Activated CD8-positive, alpha-beta T cell treated with anti-CD3 and anti-CD28 coated beads, Interleukin-2, amount 10 ng/mL, durations not matched to agents 7 days and 5 days (primary cell): ENCODE results near the gene RPLP1. TPM values are rescaled to one million over a fixed set of nuclear protein-coding genes. Genes with fewer than 3 reads are reported as not detected.

Experiments used
- ATAC-seq: fragments of 150-1000 bp; cut with Tn5 transposase; one replicate; pipeline ENCODE4 v1.10.0; 2021; ENCODE audit warnings: moderate library complexity
- CTCF ChIA-PET: fragments of 350-600 bp; sonication (Branson Sonifier 250); formaldehyde crosslinking; loops from one replicate; lab custom pipeline; 2021; ENCODE audit warnings: antibody characterized with exemption; lab: Charles Lee
- POLR2A ChIA-PET: fragments of 350-600 bp; sonication (Branson Sonifier 250); formaldehyde crosslinking; loops from one replicate; lab custom pipeline; 2021; ENCODE audit warnings: antibody characterized with exemption; lab: Charles Lee
- DNase-seq: peaks from one replicate; pipeline ENCODE4 v3.0.0-alpha.2; 2020
- H3K27ac Mint-ChIP-seq: one replicate; pipeline ENCODE4 v1.8.0; 2021; ENCODE audit warnings: mild to moderate bottlenecking, mixed read lengths
- H3K27me3 Mint-ChIP-seq: one replicate; pipeline ENCODE4 v1.8.0; 2021; ENCODE audit warnings: low read depth, mixed read lengths
- H3K36me3 Mint-ChIP-seq: one replicate; pipeline ENCODE4 v1.8.0; 2021; ENCODE audit warnings: low read depth, mixed read lengths
- H3K4me1 Mint-ChIP-seq: one replicate; pipeline ENCODE4 v1.8.0; 2021; ENCODE audit warnings: low read depth, mixed read lengths
- H3K4me3 Mint-ChIP-seq: one replicate; pipeline ENCODE4 v1.8.0; 2021; ENCODE audit warnings: mild to moderate bottlenecking, mixed read lengths
- H3K9me3 Mint-ChIP-seq: one replicate; pipeline ENCODE4 v1.8.0; 2022; ENCODE audit warnings: mixed read lengths; ENCODE audit not compliant: insufficient read depth
- total RNA-seq, 2 experiments: library from RNA; stranded (reverse); gene quantifications; one replicate each; pipeline ENCODE4 v1.2.3, GENCODE V29; 2021

The RPLP1 gene
- total RNA-seq, 2 experiments from 2014 or later, result 1,664 to 1,767 TPM

- peaks cover 35% of the 10 kb centered on the region for H3K4me1 Mint-ChIP-seq
- H3K9me3 Mint-ChIP-seq, result no peaks in the 10 kb centered on the region
- DNase-seq (no peak), ATAC-seq (no peak)
- H3K27ac Mint-ChIP-seq, result no peak overlapping the region
- POLR2A ChIA-PET, result interaction anchor here (0.6 to 1.5 kb wide), 2 partner anchors 10 to 11 kb away, joined by 3 read pairs; no protein-coding TSS in a partner anchor
- H3K36me3 Mint-ChIP-seq, result peaks cover 54% of the 10 kb centered on the region
- CTCF ChIA-PET, result interaction anchor here (1.2 to 2.4 kb wide), 2 partner anchors 8 to 9 kb away, joined by 4 to 8 read pairs; no protein-coding TSS in a partner anchor
- no peaks in the 10 kb centered on the region for H3K27me3 Mint-ChIP-seq
- H3K4me3 Mint-ChIP-seq, result no peak overlapping the region
Measured at GRCh38 chr15:69457304-69458280, 5.0 kb downstream of the RPLP1 start.

- H3K4me1 Mint-ChIP-seq, result peaks cover 43% of the 10 kb centered on the region
- no peaks in the 10 kb centered on the region for H3K9me3 Mint-ChIP-seq
Measured at GRCh38 chr15:69459066-69459465, 6.4 kb downstream of the RPLP1 start.

GRCh38 chr15:69460481-69460880 lies 7.9 kb downstream of the RPLP1 start:
- Mint-ChIP-seq H3K9me3 (no peaks in the 10 kb centered on the region), H3K4me3 (no peak overlapping the region), H3K27ac (no peak overlapping the region), H3K36me3 (peaks cover 30% of the 10 kb centered on the region), H3K27me3 (peaks cover 8% of the 10 kb centered on the region), H3K4me1 (peaks cover 30% of the 10 kb centered on the region)
- POLR2A ChIA-PET, result interaction anchor here (4.6 kb wide), 1 partner anchor 7 kb away, joined by 83 read pairs; the partner anchor contains the start of gene RPLP1
- CTCF ChIA-PET, result no interaction called here
- ATAC-seq, result no peak
- no peak for DNase-seq

More at GRCh38 chr15:69459066-69459465, 6.4 kb downstream of the RPLP1 start:
- no peak overlapping the region for H3K27ac Mint-ChIP-seq
- DNase-seq, result peak; percentile 11
- no peak for ATAC-seq
- ChIA-PET CTCF (interaction anchor here (0.7 kb wide), 1 partner anchor 9 kb away, joined by 5 read pairs; no protein-coding TSS in a partner anchor), POLR2A (interaction anchor here (0.9 kb wide), 1 partner anchor 8 kb away, joined by 3 read pairs; no protein-coding TSS in a partner anchor)
- no peak overlapping the region for H3K4me3 Mint-ChIP-seq
- no peaks in the 10 kb centered on the region for H3K27me3 Mint-ChIP-seq
- H3K36me3 Mint-ChIP-seq, result peaks cover 44% of the 10 kb centered on the region

- H3K9me3 Mint-ChIP-seq, result no peaks in the 10 kb centered on the region
- peaks cover 14% of the 10 kb centered on the region for H3K36me3 Mint-ChIP-seq
- peaks cover 29% of the 10 kb centered on the region for H3K4me1 Mint-ChIP-seq
- peak overlapping the region; percentile 72 for H3K27ac Mint-ChIP-seq
- peak overlapping the region; percentile 74 for H3K4me3 Mint-ChIP-seq
- ATAC-seq (peak; percentile 3), DNase-seq (no peak)
- ChIA-PET CTCF (interaction anchor here (0.6 to 2.1 kb wide), 28 partner anchors 9 to 1306 kb away, joined by 3 to 91 read pairs (median 3); partner anchors contain the start of genes GLCE, KIF23, RPLP1 and TLE3), POLR2A (interaction anchor here (1.0 to 4.6 kb wide), 4 partner anchors 9 to 637 kb away, joined by 3 to 83 read pairs (median 10); partner anchors contain the start of genes GLCE, KIF23, RPLP1 and TLE3)
- peaks cover 14% of the 10 kb centered on the region for H3K27me3 Mint-ChIP-seq
Measured at GRCh38 chr15:69462030-69462492, 9.4 kb downstream of the RPLP1 start.

- Mint-ChIP-seq H3K27ac (peak overlapping the region; percentile 72), H3K9me3 (no peaks in the 10 kb centered on the region), H3K27me3 (peaks cover 14% of the 10 kb centered on the region), H3K4me1 (peaks cover 34% of the 10 kb centered on the region), H3K4me3 (peak overlapping the region; percentile 74), H3K36me3 (peaks cover 8% of the 10 kb centered on the region)
- CTCF ChIA-PET, result interaction anchor here (0.6 to 2.1 kb wide), 40 partner anchors 10 to 1306 kb away, joined by 3 to 91 read pairs (median 3); partner anchors contain the start of genes GLCE, KIF23, RPLP1 and TLE3
- POLR2A ChIA-PET, result interaction anchor here (0.7 to 4.6 kb wide), 5 partner anchors 9 to 636 kb away, joined by 3 to 83 read pairs (median 6); partner anchors contain the start of genes GLCE, KIF23, RPLP1 and TLE3
- peak; percentile 91 for ATAC-seq
- DNase-seq, result peak; percentile 95
Measured at GRCh38 chr15:69462493-69463181, 10.0 kb downstream of the RPLP1 start.

- ChIA-PET CTCF (interaction anchor here (0.6 to 2.1 kb wide), 35 partner anchors 9 to 1096 kb away, joined by 3 to 91 read pairs (median 3); partner anchors contain the start of genes GLCE, KIF23, RPLP1 and TLE3), POLR2A (interaction anchor here (0.7 to 4.6 kb wide), 5 partner anchors 10 to 636 kb away, joined by 3 to 83 read pairs (median 6); partner anchors contain the start of genes GLCE, KIF23, RPLP1 and TLE3)
- Mint-ChIP-seq H3K27me3 (peaks cover 14% of the 10 kb centered on the region), H3K36me3 (peaks cover 5% of the 10 kb centered on the region), H3K4me3 (peak overlapping the region; percentile 74), H3K4me1 (peaks cover 41% of the 10 kb centered on the region), H3K27ac (peak overlapping the region; percentile 74), H3K9me3 (no peaks in the 10 kb centered on the region)
- ATAC-seq (no peak), DNase-seq (no peak)
Measured at GRCh38 chr15:69463182-69463756, 10.7 kb downstream of the RPLP1 start.

GRCh38 chr15:69465253-69465652 lies 12.6 kb downstream of the RPLP1 start:
- Mint-ChIP-seq H3K27ac (no peak overlapping the region), H3K4me3 (no peak overlapping the region), H3K9me3 (no peaks in the 10 kb centered on the region), H3K36me3 (no peaks in the 10 kb centered on the region), H3K4me1 (peaks cover 56% of the 10 kb centered on the region), H3K27me3 (peaks cover 14% of the 10 kb centered on the region)
- ChIA-PET POLR2A (interaction anchor here (0.7 to 1.2 kb wide), 2 partner anchors 13 to 625 kb away, joined by 3 read pairs; partner anchors contain the start of gene RPLP1), CTCF (interaction anchor here (0.5 to 5.8 kb wide), 8 partner anchors 9 to 1021 kb away, joined by 3 to 41 read pairs (median 6); partner anchors contain the start of gene RPLP1)
- no peak for ATAC-seq
- DNase-seq, result no peak

GRCh38 chr15:69466733-69467132 lies 14.1 kb downstream of the RPLP1 start:
- ChIA-PET CTCF (interaction anchor here (0.7 to 5.8 kb wide), 7 partner anchors 8 to 632 kb away, joined by 3 to 41 read pairs (median 4); partner anchors contain the start of gene RPLP1), POLR2A (interaction anchor here (1.2 to 3.7 kb wide), 2 partner anchors 10 to 14 kb away, joined by 3 to 36 read pairs; partner anchors contain the start of gene RPLP1)
- Mint-ChIP-seq H3K4me3 (no peak overlapping the region), H3K4me1 (peaks cover 53% of the 10 kb centered on the region), H3K27ac (no peak overlapping the region), H3K9me3 (no peaks in the 10 kb centered on the region), H3K27me3 (peaks cover 21% of the 10 kb centered on the region), H3K36me3 (no peaks in the 10 kb centered on the region)
- DNase-seq, result no peak
- ATAC-seq, result no peak

- Mint-ChIP-seq H3K27ac (peak overlapping the region; percentile 92), H3K4me3 (peak overlapping the region; percentile 59), H3K27me3 (peaks cover 28% of the 10 kb centered on the region), H3K4me1 (peaks cover 45% of the 10 kb centered on the region), H3K36me3 (no peaks in the 10 kb centered on the region), H3K9me3 (no peaks in the 10 kb centered on the region)
- no peak for ATAC-seq
- POLR2A ChIA-PET, result interaction anchor here (1.0 to 3.7 kb wide), 7 partner anchors 9 to 632 kb away, joined by 3 to 36 read pairs (median 3); partner anchors contain the start of genes RPLP1 and TLE3
- DNase-seq, result no peak
- CTCF ChIA-PET, result interaction anchor here (1.1 to 5.8 kb wide), 6 partner anchors 8 to 631 kb away, joined by 3 to 41 read pairs (median 8); partner anchors contain the start of gene RPLP1
Measured at GRCh38 chr15:69467636-69468035, 15.0 kb downstream of the RPLP1 start.
